GM21825 (cell line): ENCODE results near the gene PHF20.
"Not testable (repeated sequence)": the region's sequence is repeated elsewhere in the genome, so short reads cannot be mapped to it uniquely, and the experiment has no call there.

Experiments
- ATAC-seq: cut with Tn5 transposase; IDR thresholded peaks from one replicate; pipeline ENCODE4 v1.9.1; 2021; ENCODE audit warnings: mild to moderate bottlenecking, moderate library complexity; ENCODE audit not compliant: unreplicated experiment

Gene PHF20

GRCh38 chr20:35776513-35777101 is 4.8 kb downstream of the PHF20 start:
- no peak for ATAC-seq

DNA sequence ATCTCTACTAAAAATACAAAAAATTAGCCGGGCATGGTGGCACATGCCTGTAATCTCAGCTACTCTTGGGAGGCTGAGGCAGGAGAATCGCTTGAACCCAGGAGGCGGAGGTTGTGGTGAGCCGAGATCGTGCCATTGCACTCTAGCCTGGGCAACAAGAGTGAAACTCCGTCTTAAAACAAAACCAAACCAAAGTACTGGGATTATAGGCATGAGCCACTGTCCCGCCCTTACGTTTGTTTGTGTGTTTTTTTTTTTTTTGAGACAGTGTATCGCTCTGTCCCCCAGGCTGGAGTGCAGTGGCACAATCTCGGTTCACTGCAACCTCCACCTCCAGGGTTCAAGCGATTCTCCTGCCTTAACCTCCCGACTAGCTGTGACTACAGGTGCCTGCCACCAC is 12.0 kb downstream of the PHF20 start:
- ATAC-seq: not testable (repeated sequence)

GRCh38 chr20:35785541-35785940 is 13.7 kb downstream of the PHF20 start:
- ATAC-seq: not testable (repeated sequence)

- ATAC-seq: no peak
These were observed 17.0 kb downstream of the PHF20 start for GRCh38 chr20:35788796-35789195.

GRCh38 chr20:35791097-35791496 is 19.3 kb downstream of the PHF20 start:
- no peak for ATAC-seq

DNA sequence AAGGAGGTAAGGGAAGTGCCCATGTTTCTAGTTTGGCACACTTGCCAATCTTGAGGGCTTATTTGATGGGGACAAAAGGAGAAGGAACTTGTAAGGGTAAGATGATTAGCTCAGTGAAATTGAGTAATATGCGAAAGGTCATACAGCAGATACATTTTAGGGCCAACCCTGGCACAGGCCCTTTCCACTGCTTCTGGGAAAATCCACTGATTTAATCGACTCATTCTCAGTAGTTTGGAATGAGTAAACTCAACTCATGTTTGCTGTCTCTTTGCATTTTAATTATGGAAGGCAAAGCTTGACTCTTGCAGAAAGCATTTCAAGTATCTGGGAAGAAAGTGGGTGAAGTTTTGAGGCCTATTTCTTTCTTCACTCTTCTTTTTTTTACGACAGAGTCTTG is 20.0 kb downstream of the PHF20 start:
- ATAC-seq: no peak

DNA sequence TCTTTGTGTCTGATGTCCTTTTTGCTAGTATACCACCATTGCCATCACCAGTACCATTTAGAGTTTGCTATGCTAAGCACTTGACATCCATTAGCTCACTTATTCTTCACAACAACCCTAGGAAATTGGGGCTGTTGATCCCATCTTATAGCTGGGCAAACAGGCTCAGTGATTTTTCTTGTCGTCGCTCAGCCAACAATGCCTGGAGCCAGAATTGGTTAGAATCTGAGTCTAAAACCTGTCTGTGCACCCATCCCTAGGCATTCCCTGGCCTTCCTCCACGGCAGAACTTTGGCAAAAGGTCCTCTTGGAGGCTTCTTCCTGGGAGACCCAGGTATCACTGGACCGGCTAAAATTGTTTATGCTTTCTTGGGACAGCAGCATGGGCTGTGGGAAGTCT is 20.9 kb downstream of the PHF20 start:
- no peak for ATAC-seq

GRCh38 chr20:35796571-35796970 is 24.8 kb downstream of the PHF20 start:
- ATAC-seq: no peak

DNA sequence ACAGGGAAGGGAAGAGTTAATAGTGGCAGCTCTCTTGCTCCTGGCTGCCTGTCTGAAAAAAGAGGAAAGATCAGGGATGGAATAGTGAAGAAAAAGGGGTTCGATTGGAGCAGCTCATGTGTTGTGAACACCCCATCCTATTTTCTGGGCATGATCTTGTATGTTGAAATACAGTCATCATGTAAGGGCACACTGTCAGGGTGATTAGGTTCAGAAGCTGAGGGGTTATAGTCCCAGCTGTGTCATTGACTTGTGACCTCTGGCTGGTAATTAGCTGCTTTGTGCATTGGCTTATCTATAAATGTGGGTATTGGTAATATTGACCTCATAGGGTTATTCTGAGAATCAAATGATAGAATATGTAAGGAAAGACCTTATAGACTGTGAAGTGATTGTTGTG is 30.1 kb downstream of the PHF20 start:
- no peak for ATAC-seq

DNA sequence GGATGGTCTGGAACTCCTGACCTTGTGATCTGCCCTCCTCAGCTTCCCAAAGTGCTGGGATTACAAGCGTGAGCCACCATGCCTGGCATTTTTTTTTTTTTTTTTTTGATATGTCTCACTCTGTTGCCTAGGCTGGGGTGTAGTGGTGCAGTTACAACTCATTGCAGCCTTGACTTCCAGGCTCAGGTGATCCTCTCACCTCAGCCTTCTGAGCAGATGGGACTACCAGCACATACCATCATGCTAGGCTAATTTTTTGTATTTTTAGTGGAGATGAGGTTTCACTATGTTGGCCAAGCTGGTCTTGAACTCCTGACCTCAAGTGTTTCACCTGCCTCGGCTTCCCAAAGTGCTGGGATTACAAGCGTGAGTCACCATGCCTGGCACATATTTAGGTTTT is 34.3 kb downstream of the PHF20 start:
- ATAC-seq: no peak

DNA sequence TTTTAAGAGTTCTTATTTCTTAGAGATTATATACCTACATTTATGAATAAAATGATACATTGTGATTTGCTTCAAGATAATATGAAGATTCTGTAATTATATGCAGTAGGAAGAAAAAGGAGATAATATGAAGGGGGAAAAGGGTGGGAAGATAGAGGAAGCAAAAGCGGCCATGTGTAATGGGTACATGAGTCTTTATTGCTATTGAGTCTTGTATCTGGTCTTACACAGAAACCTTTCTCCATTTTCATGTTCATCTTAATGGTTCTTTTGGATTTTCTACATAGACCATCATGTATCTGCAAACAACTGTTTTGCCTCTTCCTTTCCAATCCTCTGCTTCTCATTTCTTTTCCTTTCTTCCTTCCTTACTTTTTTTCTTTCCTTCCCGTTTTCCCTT is 36.1 kb downstream of the PHF20 start:
- no peak for ATAC-seq

GRCh38 chr20:35820715-35821114 is 48.9 kb downstream of the PHF20 start:
- no peak for ATAC-seq

GRCh38 chr20:35821807-35822242 is 50.0 kb downstream of the PHF20 start:
- no peak for ATAC-seq

DNA sequence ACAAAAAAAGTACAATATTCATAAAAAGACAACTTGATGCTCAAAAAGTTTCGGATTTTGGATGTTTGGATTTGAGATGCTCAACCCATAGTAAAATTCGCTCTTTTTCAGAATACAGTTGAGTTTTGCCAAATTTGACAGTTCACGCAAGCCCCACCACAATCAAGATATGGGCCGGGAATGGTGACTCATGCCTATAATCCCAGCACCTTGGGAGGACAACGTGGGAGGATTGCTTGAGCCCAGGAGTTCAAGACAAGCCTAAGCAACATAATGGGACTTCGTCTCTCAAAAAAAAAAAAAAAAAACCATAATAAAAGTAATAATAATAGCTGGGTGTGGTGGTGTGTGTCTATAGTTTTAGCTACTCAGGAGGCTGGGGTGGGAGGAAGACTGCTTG is 51.3 kb downstream of the PHF20 start:
- ATAC-seq: no peak

DNA sequence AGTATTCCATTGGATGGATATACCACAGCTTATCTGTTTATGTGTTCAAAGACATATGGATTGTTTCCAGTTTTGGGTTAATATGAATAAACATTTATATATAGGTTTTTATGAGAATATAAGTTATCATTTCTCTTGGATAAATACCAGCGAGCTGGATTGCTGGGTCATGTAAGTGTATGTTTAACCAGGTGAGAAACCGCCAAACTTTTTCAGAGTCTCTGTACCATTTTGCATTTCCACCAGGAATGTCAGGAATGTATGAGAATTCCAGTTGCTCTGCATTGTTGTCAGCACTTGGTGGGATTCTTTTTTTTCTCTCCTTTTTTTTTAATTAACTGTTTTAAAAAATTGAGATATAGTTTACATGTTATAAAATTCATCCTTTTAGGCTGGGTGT is 52.1 kb downstream of the PHF20 start:
- no peak for ATAC-seq

- no peak for ATAC-seq
These were observed 54.7 kb downstream of the PHF20 start for GRCh38 chr20:35826397-35826998.

- ATAC-seq: no peak
These were observed 56.6 kb downstream of the PHF20 start for GRCh38 chr20:35828434-35828833.

DNA sequence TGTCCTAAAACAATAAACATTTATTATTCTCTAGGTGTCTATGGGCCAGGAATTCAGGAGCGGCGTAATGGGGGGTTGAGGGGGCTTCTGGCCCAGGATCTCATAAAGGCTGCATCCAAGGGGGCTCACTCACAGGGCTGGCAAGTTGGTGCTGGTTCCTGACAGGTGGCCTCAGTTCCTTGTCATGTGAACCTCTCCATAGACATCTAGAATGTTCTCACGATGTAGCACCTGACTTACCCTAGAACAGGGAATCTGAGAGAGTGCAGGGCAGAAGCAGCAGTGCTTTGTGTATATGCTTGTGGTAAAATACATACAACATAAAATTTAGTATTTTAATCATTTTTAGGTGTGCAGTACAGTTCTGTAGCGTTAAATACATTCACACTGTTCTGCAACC is 57.1 kb downstream of the PHF20 start:
- ATAC-seq: no peak

DNA sequence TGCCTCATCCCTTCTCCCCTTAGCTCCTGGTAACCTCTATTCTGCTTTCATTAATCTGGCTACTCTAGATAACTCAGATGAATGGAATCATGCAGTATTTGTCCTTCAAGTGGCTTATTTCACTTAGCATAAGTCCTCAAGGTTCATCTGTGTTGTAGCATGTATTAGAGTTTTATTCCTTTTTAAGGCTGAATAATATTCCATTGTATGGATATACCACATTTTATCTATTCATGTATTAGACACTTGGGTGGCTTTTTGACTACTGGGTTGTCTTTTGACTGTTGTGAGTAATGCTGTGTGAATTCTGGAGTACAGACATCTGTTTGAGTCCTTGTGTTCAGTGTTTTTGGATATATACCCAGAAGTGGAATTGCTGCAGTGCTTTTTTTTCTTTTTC is 58.4 kb downstream of the PHF20 start:
- ATAC-seq: no peak

DNA sequence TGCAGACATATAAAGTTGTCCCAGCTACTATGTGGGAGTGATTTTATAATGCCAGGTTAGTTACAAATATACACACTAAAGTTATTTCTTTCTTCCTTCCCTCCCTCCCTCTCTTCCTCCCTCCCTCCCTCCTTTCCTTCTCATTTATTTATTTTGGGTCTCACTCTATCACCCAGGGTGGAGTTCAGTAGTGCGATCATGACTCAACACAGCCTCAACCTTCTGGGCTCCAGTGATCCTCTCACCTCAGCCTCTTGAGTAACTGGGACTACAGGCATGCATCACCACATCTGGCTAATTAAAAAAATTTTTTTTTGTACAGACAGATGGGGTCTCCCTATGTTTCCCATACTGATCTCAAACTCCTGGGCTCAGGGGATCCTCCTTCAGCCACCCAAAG is 59.2 kb downstream of the PHF20 start:
- no peak for ATAC-seq

DNA sequence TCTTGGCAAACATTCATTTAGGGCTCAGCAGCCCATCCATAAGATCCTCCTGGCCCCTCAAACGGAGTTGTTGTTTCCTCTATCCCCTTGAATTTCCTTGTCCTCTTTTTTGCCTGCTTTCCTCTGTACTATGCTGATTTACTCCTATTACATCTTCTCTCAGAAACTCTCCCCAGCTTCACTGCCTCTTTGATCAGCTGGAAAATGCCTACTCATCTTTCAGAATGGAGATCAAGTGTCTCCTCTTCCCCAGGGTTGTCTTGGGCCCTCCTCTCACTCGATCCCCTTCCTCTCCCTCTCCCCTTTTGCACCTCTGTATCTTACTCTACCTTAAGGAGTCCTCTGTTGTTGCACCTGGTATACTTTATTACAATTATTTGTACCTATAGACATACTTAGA is 60.2 kb downstream of the PHF20 start:
- ATAC-seq: no peak

GRCh38 chr20:35833241-35833640 is 61.4 kb downstream of the PHF20 start:
- ATAC-seq: no peak

DNA sequence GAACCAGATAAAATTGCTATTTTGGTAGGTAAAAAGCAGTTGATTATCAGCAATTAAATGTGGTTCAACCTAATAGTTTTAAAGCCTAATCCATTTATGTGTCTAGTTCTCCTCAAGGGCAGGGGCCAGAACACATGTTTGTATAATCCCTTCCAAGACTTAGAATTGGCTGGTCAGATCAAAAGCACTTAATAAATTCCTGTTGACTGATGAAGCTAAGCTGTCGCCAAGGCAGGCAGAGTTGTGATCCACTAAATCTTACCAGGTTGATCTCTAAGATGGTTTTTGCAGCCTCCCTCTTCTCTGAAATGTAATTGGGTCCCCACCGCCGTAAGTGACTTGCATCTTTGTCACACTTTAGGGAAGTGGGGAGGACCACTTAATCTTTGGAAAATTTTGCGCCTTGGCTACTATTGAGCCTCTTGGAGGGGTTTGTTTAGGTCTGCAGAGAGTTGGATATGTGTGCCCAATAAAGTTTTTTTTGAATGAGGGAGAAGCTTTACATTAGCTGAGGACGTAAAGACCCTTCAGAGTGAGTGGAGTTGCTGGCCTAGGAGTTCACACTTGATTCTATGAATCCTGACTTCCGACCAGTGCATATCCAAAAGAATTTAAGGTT is 65.9 kb downstream of the PHF20 start:
- ATAC-seq: no peak
